GM21825 (cell line): ENCODE data around the gene ZFX.
A peak's percentile ranks its signal among the peaks of the same experiment; 100 is the strongest.

Source experiments
- ATAC-seq: cut with Tn5 transposase; IDR thresholded peaks from one replicate; pipeline ENCODE4 v1.9.1; 2021; ENCODE audit warnings: mild to moderate bottlenecking, moderate library complexity; ENCODE audit not compliant: unreplicated experiment

ZFX gene

DNA sequence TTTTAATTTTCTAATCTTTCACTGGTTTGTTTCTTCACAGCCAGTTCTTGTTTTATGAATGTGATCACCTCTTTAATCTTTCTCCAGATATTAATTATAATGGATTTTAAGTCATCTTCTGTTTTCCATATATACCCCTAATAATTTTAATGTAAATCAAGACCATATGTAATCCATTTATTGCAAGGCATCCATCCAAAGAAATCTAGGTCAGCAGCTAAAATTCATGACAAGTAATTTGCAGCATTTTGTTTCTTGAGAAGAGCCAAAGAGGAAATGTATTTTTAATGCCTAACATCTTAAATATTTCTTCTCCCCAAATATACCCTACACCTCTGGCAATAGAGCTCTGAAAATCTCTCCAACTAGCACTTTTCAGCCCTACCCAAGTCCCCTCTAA lies 83.3 kb downstream of the ZFX start:
- ATAC-seq, result no peak

DNA sequence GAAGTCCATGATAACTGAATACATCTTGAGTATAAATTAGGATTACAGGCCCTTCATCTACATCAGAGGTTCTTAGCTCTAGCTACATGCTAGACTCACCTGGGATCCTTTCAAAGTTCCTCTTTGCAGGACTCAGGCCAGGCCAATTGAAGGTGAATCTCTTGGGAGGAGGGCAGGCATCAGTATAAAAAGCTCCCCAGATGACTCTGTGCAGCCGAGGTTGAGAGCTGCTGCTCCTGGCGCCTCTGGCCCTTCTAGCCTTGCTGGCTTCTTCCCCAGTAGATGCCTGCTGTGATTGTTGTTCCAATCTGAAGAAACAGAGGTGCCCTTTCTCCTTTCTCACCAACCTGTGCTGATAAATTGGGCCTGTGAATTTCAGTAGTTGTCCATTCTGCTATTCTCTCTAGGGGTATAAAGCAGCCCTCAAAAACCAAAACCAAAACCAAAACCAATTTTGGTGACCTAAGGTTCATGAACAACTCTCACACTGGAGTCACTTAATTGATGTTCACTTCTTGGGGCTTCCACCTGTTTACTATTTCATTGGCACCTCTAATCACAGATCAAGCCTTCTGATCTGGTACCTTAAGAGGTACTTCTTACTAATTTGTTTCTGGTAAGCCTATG lies 85.7 kb downstream of the ZFX start:
- no peak for ATAC-seq

DNA sequence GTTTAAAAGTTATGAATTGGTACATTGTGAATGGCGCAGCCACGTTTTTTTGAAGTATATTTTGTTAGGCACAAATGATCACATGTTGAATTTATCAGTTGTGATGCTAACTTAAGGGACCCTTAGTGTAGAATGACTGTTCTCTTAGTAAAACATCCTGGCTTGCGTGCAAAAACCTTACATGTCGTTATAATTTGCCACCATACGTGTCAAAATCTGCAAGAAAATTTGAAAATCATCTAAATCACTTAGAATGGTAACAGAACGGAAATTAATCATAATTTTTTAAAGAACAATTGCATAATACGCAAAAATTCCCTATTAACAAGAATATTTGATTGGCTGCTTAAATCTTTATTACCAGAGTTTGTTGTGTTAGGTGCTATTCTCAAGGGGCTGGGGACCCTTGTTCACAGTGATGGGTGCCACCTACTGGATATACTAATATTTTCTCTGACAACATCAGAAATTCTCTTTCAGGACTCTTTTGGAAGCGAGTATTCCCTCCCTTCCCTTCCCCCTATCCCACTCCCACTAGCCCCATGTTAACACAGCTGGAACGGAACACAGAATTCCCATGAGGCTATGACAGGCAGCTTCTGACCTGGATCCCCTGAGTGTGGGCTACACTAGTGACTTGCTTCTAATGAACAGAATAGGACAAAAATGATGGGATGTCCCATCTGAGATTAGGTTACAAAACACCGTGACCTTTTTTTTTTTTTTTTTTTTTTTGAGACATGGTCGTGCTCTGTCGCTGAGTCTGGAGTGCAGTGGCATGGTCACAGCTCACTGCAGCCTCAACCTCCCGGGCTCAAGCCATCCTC lies 92.5 kb downstream of the ZFX start:
- ATAC-seq, result peak; percentile 10

DNA sequence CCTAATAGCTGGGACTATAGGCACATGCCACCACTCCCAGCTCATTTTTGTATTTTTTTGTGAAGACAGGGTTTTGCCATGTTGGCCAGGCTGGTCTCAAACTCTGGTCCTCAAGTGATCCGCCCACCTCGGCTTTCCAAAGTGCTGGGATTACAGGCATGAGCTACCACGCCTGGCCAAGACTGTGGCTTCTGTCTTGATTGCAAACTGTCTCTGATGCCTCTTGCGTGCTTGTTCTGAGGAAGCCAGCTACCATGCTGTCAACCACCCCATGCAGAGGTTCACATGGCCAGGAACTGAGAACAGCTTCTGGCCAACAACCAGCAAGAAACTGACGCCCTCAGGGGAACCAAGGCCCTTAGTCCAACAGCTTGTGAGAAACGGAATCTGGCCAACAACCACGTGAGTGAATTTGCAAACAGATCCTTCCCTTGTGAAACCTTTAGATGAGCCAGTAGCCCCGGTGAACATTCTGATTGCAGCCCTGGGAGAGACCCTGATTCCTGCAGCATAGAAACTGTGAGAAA lies 93.2 kb downstream of the ZFX start:
- ATAC-seq, result peak; percentile 84

DNA sequence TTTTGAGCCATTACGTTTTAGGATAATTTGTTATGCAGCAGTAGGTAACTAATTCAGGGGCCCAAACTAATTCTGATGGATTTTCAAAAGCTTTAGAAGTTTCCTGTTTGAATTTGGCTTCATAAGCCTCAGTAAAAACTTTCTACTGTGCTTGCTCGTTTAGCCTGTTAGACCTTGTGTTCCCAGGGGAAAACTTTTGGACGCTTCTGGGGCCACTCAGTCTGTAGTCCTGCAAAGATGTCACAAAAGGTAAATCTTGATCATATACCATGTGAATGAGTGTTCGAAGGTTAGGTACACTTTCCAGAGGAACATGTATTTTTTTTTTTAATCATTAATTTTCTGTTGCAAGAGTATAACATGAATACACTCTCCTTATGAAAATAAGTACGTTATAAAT lies 93.7 kb downstream of the ZFX start:
- peak; percentile 31 for ATAC-seq

DNA sequence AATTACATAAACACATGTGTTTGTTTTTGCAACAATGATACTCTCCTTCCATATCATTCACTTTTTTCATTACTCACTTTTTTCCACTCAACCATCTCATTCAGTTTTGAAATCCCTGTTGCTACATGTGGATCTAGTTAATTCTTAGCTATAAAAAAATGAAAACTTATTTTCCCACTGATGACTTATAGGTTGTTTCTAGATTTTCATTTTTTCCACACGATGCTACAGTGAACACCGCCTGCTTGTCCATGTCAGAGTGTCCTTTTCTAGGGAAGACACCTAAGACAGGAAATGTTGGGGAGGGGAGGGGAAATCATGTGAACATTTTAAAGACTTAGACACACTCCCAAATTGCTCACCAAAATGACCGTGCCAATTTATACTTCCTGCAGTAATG lies 94.2 kb downstream of the ZFX start:
- no peak for ATAC-seq

DNA sequence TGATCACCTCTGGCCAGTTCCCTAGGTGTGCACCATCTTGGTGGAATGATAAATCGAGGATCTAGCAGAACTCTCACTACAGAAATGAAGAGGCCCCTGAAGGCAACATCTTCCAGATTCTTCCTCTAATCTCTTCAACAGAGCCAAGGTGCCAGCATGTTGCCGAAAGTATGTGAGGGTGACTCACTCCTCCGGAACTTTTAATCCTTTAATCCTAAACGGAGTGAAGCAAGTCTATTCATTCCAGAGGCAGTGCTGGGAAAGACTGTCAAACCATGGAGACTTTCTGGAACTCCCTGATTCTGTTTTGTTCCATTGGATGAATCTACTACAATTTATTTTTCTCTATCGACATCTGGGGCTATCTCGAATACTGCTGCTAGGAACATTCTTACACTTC lies 95.7 kb downstream of the ZFX start:
- no peak for ATAC-seq

DNA sequence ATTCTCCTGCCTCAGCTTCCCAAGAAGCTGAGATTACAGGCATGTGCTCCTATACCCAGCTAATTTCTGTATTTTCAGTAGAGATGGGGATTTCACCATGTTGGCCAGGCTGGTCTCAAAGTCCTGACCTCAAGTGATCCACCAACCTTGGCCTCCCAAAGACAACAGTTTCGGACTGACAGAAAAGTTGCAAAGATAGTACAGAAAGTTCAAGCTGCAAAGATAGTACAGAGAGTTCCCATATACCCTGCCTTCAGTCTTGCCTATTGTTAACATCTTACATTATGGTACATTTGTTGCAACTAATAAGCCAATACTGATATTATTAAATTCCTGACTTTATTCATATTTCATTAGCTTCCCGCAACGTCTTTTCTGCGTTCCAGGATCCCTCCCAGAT lies 98.5 kb downstream of the ZFX start:
- no peak for ATAC-seq

DNA sequence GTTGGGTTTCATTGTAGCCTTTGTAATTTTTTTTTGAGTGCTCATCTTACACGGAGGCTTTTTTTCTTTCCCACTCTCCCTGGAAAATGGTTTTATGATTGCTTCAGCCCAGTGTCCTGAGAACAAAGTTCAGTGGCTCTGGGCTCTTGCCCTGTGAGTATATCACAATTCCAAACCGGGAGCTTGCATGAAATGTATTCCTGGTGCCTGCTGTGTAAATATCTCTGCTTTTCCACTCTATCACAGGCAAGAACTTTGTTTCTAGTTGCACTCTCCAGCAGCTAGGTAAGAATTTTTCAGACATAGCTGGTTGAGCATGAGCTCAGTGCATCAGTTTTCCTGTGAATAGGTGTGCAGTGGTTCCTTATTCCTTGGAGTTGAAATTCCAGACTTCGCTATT lies 103.5 kb downstream of the ZFX start:
- no peak for ATAC-seq

DNA sequence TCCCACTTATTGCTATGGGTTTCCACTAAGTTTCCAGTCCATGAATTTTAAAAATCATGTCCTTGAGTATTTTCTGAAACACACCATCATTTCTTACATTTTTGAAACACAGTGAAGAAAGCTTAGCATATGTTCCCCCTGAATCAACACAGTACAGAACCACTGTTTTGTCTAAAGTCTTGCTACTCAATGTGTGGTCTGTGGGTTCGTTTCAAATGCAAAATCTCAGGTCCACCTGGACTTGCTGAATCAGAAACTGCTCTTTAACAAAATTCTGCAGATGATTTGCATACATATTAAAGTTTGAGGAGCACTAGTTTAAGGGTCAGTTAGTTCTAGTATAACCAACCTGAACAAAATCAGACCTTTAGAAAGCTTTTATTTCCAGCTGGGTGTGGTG lies 103.9 kb downstream of the ZFX start:
- no peak for ATAC-seq

DNA sequence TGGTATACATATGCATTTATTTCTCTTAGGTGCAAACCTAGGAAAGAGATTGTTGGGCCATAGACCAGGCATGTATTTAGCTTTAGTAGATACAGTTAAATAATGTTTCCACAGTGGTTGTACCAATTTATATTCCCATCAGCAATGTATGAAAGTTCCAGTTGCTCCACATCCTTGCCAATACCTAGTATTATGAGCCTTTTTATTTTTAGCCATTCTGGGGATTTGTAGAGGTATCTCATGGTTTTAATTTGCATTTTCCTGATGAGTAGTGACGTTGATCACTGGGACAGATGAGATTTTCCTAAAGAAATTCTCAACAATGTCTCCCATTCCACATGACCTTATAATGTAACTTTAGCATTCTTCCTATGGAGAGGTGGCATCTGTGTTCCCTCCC lies 107.5 kb downstream of the ZFX start:
- no peak for ATAC-seq

DNA sequence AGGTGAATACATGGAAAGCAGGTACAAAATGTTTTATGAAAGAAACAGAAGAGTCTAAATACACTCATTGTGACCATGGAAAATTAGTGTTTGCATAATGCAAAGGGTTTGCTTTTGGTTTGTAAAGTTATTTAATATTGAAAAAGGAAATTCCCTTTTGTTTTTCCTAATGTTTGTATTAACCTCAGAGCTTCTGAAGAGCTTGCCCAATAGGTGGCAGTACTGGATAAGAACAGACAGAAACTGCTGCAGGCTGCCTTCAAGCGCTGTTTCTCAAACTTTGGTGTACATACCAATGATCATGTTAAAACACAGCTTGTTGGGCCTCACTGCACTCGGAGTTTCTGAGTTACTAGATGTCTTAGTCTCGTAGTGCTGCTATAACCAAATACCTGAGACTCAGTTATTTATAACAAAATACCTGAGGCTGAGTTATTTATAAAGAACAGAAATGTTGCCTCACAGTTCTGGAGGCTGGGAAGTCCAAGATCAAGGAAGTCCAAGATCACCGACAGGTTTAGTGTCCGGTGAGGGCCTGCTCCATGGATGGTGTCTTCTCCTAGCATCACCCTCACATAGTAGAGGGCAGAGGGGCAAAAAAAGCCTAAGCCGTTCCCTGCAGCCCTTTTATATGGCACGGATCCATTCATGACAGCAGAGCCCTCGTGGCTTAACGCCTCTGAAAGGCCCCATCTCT lies 110.2 kb downstream of the ZFX start:
- ATAC-seq, result no peak

DNA sequence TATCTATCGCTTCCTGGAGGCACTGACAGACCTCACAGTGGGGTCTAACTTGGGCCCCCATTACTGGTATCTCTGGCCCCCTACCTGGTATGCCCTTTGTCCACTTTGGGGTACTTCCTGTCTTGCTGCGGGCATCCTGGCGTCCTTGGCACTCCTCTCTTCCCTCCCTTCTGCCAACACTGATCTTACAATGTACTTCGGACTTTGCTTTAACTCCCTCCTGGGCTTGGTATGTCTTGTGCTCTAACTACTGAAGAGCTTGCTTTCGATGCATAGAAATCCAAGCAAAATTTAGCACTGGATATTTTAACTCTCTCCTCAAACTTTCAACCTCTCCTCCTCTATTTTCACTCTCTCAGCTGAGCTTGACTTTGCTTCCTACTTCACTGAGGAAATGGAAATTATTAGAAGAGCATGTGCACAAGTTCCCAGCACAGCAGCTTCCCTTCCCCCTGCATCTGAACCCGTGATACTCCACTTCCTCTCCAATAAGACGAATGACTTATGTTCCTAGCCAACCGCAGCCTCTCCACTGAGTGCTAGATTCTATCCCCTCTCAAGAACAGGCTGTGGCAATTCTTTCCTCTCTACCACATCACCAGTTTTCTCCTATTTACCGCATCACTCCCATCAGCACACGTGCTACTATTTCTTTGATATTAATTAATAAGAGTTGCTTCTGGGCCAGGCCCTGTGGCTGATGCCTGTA lies 111.5 kb downstream of the ZFX start:
- no peak for ATAC-seq

DNA sequence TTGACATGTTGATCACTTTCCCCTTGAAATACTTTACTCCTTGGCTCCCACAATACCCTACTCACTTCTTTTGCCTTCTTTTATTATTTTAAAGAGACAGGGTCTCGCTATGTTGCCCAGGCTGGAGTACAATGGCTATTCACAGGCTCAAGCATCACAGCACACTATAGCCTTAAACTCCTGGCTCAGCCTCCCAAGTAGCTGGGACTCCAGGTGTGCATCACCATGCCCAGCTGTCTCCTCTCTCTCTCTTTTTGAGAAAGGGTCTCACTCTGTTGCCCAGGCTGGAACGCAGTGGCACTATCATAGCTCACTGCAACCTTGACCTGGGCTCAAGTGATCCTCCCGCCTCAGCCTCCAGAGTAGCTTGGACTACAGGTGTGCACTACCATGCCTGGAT lies 112.8 kb downstream of the ZFX start:
- no peak for ATAC-seq

DNA sequence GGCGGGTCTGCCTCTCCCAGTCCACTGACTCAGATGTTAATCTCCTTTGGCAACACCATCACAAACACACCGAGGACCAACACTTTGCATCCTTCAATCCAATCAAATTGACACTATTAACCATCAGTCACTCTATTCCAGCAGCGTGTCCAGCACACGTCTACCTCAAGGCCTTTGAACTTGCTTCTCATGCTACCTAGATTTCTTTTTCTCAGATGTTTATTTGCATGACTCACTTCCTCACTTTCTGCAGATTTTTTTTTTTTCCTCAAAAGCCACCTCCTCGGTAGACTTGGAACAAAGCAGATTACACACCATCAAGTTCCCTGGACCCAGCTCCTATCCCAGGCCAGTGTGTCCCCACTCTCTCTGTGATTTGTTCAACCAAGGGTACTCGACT lies 114.9 kb downstream of the ZFX start:
- no peak for ATAC-seq
